MCF 10A (cell line): ENCODE data around the gene PEX11A. TPM values are rescaled to one million over a fixed set of nuclear protein-coding genes. Genes with fewer than 3 reads are reported as not detected.

Experiments used
- BruUV-seq: library from RNA; stranded (reverse); fragments of 400-500 nt; replicated peaks from 2 replicates; lab custom pipeline; 2021; lab: Mats Ljungman, UMichigan
- CTCF ChIA-PET: fragments of 300-600 bp; sonication (Branson Sonifier 250); formaldehyde crosslinking; extraction: SDS; loops from one replicate; lab custom pipeline; 2021; ENCODE audit warnings: antibody characterized with exemption, inconsistent platforms; lab: Yijun Ruan, JAX
- POLR2A ChIA-PET: fragments of 300-600, 350-650 bp; sonication (Branson Sonifier 250); formaldehyde crosslinking; extraction: SDS; loops from one replicate; lab custom pipeline; 2020; ENCODE audit warnings: antibody characterized with exemption, inconsistent platforms; lab: Yijun Ruan, JAX
- DNase-seq: peaks from one replicate; pipeline ENCODE4 v3.0.0-alpha.2; 2018; ENCODE audit not compliant: unreplicated experiment
- H3K27ac Mint-ChIP-seq: one replicate; pipeline ENCODE4 v1.8.0; 2022; ENCODE audit warnings: mild to moderate bottlenecking, low read depth, mixed read lengths; ENCODE audit not compliant: unreplicated experiment
- H3K27me3 Mint-ChIP-seq: one replicate; pipeline ENCODE4 v1.8.0; 2022; ENCODE audit warnings: mixed read lengths; ENCODE audit not compliant: insufficient read depth, unreplicated experiment
- H3K36me3 Mint-ChIP-seq: one replicate; pipeline ENCODE4 v1.8.0; 2022; ENCODE audit warnings: mild to moderate bottlenecking, moderate library complexity, mixed read lengths; ENCODE audit not compliant: insufficient read depth, unreplicated experiment
- H3K4me1 Mint-ChIP-seq: one replicate; pipeline ENCODE4 v1.8.0; 2022; ENCODE audit warnings: mixed read lengths; ENCODE audit not compliant: insufficient read depth, unreplicated experiment
- H3K4me3 Mint-ChIP-seq: one replicate; pipeline ENCODE4 v1.8.0; 2022; ENCODE audit warnings: mild to moderate bottlenecking, moderate library complexity, mixed read lengths; ENCODE audit not compliant: unreplicated experiment
- H3K9me3 Mint-ChIP-seq: one replicate; pipeline ENCODE4 v1.8.0; 2022; ENCODE audit warnings: mixed read lengths; ENCODE audit not compliant: unreplicated experiment
- intact Hi-C: fragments of 100-400 bp; cut with micrococcal nuclease; formaldehyde crosslinking; loops from 2 replicates; pipeline ENCODE4 v1.14.1; 2022
- total RNA-seq: library from RNA; stranded (reverse); gene quantifications from 2 replicates; pipeline ENCODE4 v1.2.3, GENCODE V29; 2022
- TF ChIP-seq, protein P1 (sequence below): fragments of 200-600 bp; IDR thresholded peaks from one replicate; pipeline ENCODE4 v1.8.0; 2022; ENCODE audit warnings: antibody characterized with exemption, mild to moderate bottlenecking; ENCODE audit not compliant: unreplicated experiment

The PEX11A gene
- total RNA-seq, 1 experiment from 2014 or later: 3.4 TPM

DNA sequence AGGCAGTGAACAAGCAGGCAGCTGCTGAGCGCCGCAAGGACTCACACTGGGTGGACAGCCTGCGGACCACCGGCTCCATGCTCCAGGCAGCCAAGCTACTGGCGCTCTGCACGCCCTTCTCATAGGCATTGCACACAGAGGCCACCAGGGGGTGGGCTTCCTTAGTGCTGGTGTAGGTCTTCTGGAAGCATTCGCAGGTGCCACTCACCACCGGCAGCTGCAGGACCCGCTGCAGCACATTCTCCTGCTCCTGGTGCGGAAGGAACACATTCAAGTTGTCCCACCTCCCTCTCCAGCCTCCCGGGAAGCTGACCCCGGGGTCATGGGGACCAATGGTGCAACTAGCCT is 17.4 kb downstream of the PEX11A start:
- intact Hi-C loops: no loop called here
- no TSS peak for BruUV-seq
- H3K9me3 Mint-ChIP-seq: no peaks in the 10 kb centered on the region
- H3K4me3 Mint-ChIP-seq: no peak overlapping the region
- H3K27me3 Mint-ChIP-seq: no peaks in the 10 kb centered on the region
- H3K4me1 Mint-ChIP-seq: no peaks in the 10 kb centered on the region
- TF ChIP-seq, protein P1, sequence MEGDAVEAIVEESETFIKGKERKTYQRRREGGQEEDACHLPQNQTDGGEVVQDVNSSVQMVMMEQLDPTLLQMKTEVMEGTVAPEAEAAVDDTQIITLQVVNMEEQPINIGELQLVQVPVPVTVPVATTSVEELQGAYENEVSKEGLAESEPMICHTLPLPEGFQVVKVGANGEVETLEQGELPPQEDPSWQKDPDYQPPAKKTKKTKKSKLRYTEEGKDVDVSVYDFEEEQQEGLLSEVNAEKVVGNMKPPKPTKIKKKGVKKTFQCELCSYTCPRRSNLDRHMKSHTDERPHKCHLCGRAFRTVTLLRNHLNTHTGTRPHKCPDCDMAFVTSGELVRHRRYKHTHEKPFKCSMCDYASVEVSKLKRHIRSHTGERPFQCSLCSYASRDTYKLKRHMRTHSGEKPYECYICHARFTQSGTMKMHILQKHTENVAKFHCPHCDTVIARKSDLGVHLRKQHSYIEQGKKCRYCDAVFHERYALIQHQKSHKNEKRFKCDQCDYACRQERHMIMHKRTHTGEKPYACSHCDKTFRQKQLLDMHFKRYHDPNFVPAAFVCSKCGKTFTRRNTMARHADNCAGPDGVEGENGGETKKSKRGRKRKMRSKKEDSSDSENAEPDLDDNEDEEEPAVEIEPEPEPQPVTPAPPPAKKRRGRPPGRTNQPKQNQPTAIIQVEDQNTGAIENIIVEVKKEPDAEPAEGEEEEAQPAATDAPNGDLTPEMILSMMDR: peak; percentile 23
- DNase-seq: peak; percentile 53
- H3K27ac Mint-ChIP-seq: no peak overlapping the region
- ChIA-PET POLR2A (no interaction called here), CTCF (interaction anchor here (0.6 to 1.2 kb wide), 3 partner anchors 10 to 916 kb away, joined by 3 to 4 read pairs (median 4); no protein-coding TSS in a partner anchor)
- H3K36me3 Mint-ChIP-seq: no peaks in the 10 kb centered on the region

DNA sequence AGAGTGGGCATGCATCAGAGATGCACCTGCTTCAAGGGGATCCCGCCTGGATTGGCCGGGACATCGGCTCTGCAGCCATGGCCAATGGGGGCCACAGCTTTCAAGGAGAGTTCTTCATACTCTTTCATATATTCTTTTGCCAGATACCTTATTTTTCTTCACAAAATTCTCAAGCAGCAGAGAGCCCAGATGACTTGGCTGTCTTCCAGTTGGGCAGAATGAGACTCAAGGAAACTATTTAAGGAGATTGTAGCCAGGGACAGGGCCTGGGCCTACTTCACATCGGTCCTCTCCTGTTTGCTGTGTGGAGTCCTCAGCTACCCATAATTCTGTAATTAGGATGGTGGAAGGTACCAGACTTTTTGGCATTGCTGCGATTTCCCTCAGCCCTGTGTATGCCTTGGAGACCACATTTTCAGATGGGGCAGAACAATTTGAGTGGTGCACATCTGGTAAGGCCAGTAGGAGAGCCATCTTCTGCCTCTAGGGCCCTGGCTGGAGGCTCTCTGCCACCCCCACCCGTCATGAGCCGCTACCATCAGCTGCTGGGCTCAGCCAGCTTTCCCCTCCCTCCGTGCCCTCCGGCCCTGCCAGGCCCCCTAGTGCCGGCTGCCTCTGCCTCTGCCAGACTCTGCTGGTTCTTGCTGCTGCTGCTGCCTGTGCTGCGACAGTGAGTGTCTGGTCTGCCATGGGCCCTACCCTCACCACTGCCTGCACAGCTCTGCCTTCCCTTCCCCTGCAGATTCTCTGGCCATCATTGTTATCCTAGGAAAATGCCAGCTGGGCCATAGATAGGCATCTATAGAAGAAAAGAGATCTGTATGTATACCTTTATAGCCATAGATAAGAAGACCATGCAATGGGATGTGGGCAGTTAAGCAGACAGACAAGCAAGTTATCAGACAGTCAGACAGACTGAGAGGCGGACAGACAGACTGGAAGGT is 18.1 kb downstream of the PEX11A start:
- DNase-seq: no peak
- Mint-ChIP-seq H3K9me3 (no peaks in the 10 kb centered on the region), H3K4me1 (no peaks in the 10 kb centered on the region), H3K36me3 (no peaks in the 10 kb centered on the region), H3K4me3 (no peak overlapping the region), H3K27ac (no peak overlapping the region), H3K27me3 (no peaks in the 10 kb centered on the region)
- CTCF ChIA-PET: interaction anchor here (0.6 to 1.2 kb wide), 4 partner anchors 10 to 328 kb away, joined by 3 to 4 read pairs (median 3); no protein-coding TSS in a partner anchor
- POLR2A ChIA-PET: no interaction called here
- intact Hi-C loops: no loop called here
- BruUV-seq: no TSS peak
- TF ChIP-seq, protein P1: no peak

DNA sequence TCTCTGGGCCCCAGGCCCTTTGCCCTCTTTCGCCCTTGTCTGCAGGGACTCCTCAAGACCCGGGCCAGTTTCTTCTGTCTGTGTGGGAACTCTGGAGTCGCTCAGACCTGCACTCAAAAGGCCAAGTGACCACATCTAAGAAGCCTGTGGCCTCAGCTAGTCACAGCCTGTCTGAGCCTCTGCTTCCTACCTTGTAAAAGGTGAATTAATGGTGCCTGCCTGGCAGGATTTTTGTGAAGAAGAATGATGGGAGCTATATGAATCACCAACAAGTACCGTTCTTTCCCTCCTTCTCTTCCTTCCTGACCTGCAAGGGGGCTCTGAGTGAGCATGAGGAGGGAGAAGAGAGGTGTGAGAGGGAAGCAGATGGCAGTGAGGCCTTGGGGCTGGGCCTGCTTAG is 18.9 kb downstream of the PEX11A start:
- intact Hi-C loops: no loop called here

More for the DNA sequence above, 18.9 kb downstream of the PEX11A start:
- no TSS peak for BruUV-seq
- DNase-seq: no peak
- Mint-ChIP-seq H3K9me3 (no peaks in the 10 kb centered on the region), H3K4me3 (no peak overlapping the region), H3K4me1 (no peaks in the 10 kb centered on the region), H3K36me3 (no peaks in the 10 kb centered on the region), H3K27ac (no peak overlapping the region), H3K27me3 (no peaks in the 10 kb centered on the region)
- ChIA-PET CTCF (interaction anchor here (0.6 kb wide), 1 partner anchor 56 kb away, joined by 3 read pairs; no protein-coding TSS in a partner anchor), POLR2A (no interaction called here)
- TF ChIP-seq, protein P1: no peak
